Measurements from ENCODE around the gene JUNB.

Gene JUNB

GRCh38 chr19:12774588-12775555, 16.4 kb upstream of the JUNB start, which contains the start of gene HOOK2:
TSS of gene HOOK2 (minus strand) at chr19:12775552. CDS start at chr19:12775449, 103 bp downstream.
- peak; percentile 95 for DNase-seq

- DNase-seq: peak; percentile 66
Measured at GRCh38 chr19:12777217-12778016, 13.9 kb upstream of the JUNB start.

- peak; percentile 82 for DNase-seq
Measured at GRCh38 chr19:12778017-12778904, 13.0 kb upstream of the JUNB start.

DNA sequence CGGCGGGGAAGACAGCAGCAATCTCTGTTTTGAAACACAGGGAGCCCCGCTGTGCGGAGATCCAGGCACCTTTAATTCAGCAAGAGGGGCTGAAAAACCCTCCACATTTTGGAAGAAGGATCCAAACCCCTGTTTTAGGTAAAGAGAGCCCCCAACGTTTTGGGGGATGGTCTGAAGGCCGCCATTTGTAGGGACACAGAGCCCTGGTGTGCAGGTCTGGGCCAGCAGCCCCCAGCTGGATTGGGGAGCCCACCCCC, 12.5 kb upstream of the JUNB start:
- DNase-seq: no peak

- peak; percentile 53 for DNase-seq
Measured at GRCh38 chr19:12779162-12779993, 11.9 kb upstream of the JUNB start.

DNA sequence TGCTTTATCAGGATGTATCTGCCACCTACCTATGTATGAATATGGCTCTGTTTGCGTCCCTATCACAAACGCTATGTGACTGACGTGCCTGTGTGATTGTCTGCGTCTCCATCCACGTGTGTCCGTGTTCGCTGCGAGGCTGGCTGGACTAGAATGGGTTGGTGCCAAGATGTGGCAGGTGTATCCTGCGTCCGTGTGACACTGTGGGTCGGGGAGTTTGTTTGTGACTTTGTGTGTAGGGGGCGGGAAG, 9.2 kb upstream of the JUNB start:
- no peak for DNase-seq

- peak; percentile 74 for DNase-seq
Measured at GRCh38 chr19:12782424-12783290, 8.6 kb upstream of the JUNB start.

- no peak for DNase-seq
Measured at GRCh38 chr19:12783291-12783848, 7.9 kb upstream of the JUNB start.

DNA sequence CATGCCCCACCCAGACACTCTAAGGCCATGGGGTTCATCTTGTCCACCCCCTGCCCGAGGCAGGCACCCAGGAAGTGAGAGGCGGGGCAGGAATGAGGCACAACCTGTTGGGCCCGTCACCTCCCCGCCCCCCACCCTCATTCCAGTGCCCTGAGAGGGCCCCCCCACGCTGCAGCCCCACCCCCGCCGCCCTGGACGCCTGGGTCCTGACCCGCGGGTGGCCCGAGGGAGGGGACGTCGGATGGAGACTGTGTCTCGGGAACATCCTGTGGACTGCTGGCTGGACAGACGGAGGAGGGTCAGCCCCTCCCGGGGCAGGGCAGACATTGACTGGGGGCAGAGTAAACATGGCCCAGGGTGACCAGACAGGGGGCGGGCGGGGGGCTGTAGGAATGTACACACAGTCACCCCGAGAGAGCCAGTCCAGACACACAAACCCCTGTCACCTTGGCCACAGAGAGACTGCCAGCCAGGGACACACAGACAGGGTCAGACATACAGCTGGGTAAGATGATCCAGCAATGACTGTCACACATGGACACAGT, 7.4 kb upstream of the JUNB start:
- DNase-seq: no peak

- DNase-seq: no peak
Measured at GRCh38 chr19:12784394-12784870, 6.9 kb upstream of the JUNB start.

DNA sequence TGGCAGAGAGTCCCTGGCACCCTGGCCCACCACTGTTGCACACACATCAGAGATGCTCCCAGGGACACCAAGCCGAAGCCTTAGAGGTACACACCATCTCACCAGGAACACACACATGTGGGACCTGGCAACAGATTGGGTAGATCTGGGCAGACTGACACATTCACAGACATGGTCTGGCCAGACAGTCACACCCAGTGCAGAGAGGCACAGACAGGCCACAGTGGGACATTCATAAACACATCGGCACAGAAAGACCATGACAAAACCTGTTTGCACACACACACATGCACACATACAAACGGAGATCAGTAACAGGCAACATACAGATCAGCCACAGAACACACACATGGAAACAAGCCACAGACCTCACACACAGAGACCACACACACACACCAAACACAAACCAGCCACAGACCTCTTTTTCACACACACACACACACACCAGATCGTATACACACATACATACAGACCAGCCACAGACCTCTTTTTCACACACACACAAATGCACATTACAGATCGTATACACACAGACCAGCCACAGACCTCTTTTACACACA, 6.3 kb upstream of the JUNB start:
- no peak for DNase-seq

- no peak for DNase-seq
Measured at GRCh38 chr19:12785431-12786031, 5.8 kb upstream of the JUNB start.

GRCh38 chr19:12786141-12786870, 5.0 kb upstream of the JUNB start:
- no peak for DNase-seq

DNA sequence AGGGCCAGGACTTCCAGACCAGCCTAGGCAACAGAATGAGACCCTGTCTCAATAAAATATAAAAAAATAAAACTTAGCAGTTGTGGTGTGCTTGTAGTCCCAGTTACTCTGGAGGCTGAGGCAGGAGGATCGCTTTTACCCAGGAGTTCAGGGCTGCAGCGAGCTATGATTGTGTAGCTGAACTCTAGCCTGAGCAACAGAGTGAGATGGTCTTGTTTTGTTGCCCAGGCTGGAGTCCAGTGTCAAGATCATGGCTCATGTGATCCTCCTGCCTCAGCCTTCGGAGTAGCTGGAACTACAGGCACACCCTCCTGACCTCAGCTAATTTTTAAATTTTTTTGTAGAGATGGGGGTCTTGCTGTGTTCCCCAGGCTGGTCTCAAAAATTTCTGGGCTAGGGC, 4.3 kb upstream of the JUNB start:
- DNase-seq: no peak

DNA sequence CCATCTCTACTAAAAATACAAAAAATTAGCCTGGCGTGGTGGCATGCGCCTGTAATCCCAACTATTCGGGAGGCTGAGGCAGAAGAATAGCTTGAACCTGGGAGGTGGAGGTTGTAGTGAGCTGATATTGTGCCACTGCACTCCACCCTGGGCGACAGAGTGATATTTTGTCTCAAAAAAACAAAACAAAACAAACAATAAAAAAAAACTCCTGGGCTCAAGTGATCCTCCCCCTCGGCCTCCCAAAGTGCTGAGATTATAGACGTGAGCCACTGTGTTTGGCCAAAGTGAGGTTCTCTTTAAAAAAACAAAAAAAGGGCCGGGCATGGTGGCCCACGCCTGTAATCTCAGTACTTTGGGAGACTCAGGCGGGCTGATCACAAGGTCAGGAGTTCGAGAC, 3.8 kb upstream of the JUNB start:
- DNase-seq: no peak

- no peak for DNase-seq
Measured at GRCh38 chr19:12788042-12788681, 3.1 kb upstream of the JUNB start.

- DNase-seq: peak; percentile 64
Measured at GRCh38 chr19:12788682-12789097, 2.6 kb upstream of the JUNB start.

GRCh38 chr19:12789098-12789903, 2.0 kb upstream of the JUNB start:
- no peak for DNase-seq
